GM18861 (cell line): ENCODE results near the gene CABYR.

Experiments
- ATAC-seq: cut with Tn5 transposase; IDR thresholded peaks from one replicate; pipeline ENCODE4 v1.9.1; 2021; ENCODE audit not compliant: unreplicated experiment

CABYR gene, protein sequence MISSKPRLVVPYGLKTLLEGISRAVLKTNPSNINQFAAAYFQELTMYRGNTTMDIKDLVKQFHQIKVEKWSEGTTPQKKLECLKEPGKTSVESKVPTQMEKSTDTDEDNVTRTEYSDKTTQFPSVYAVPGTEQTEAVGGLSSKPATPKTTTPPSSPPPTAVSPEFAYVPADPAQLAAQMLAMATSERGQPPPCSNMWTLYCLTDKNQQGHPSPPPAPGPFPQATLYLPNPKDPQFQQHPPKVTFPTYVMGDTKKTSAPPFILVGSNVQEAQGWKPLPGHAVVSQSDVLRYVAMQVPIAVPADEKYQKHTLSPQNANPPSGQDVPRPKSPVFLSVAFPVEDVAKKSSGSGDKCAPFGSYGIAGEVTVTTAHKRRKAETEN

DNA sequence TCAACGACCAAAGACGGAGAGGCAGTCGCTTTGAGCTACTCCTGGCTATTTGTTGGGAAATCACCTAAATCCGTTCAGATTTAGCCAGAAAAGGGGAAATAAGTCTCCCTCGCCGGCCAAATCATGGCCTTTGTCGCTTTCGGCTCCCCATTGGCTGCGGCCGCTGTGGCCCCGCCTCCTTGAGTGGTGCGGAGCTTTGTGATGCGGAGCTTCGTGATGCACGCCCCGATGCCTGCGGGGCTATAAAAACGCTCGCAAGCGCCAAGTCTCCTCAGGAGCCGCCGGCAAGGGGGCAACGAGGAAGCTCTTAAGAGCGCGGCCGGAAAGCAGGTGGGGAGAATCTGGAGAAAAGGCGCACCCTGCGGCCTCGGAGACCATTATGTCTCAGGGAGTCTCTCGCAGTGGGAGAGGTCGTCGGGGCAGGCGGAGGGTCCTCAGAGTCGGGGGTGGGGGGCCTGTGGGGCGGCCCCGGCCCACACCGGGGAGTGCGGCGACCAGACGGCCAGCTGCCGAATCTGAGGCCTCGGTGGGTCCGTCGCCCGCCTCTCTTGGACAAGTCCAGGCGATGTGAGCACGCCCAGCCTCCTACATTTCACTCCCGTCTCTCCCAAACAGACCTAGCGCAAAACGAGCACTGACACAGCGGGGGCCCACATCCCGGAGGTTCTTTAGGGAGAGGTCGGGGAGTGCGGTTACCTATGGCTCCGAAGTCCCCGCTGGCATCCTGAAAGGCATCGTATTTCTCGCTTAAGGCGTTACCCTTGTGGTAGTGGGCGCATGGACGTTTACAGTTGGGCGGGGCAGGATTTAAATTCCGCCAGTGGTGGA lies at the start of gene CABYR:
Gene CABYR (plus strand): TSS at position 274 of the 828 bp plus-strand sequence. CDS start 4,053 bp downstream, outside the sequence.
- ATAC-seq: peak; percentile 90

DNA sequence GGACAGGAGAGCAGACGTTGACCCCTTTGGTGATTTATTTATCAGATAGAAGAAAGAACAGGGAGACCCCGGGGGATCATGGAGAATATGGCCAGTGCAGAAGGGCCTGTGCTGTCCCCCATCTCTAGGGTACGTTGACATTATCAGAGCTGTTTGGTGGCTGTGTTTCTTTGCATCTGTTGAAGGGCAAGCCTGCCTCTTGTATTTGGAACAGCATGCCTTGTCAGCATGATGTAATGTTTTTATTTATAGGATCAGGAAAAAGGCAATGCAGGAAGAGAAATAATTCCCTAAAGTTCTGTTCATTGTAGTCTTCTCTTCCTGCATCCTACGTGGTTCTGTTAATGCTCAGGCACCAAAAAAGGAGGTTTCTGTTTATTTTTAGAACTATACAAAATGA lies 49.8 kb upstream of the CABYR start:
- no peak for ATAC-seq

DNA sequence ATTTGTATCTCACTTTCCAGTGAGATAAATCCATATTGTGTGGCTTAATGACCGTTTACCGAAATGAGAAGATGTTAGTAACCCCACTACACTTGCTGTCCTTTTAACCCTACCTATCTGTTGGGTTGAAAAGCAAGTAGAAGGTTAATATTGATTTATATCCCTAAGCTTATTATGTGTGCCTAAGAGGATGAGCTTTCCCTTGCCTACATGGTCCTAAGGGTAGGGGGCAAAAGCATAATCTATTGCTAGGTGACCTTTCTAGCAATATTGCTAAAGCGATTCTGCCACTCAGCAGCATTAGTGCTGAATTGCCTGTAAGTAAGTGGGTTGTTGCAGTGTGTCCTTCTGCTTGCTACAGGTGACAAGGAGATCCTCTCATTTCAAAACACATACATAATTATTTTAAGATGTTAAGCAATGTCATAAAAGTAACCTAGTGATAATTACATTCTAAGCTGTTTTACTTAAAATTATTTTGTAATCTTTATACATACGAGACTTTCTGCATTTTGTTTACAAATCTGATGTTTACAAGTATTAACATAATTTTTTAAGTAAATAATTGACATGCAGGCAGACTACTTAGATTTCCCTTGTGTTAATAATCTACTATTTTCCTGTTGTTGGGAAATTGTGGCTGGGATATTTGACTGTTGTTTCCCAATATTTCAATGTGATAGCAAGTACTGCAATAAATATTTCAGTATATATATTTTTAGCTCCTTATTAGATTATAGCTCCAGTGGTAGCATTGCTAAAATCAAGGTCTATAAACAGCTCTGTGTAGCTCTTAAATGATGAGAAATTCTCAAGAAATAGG lies 49.1 kb upstream of the CABYR start:
- no peak for ATAC-seq

DNA sequence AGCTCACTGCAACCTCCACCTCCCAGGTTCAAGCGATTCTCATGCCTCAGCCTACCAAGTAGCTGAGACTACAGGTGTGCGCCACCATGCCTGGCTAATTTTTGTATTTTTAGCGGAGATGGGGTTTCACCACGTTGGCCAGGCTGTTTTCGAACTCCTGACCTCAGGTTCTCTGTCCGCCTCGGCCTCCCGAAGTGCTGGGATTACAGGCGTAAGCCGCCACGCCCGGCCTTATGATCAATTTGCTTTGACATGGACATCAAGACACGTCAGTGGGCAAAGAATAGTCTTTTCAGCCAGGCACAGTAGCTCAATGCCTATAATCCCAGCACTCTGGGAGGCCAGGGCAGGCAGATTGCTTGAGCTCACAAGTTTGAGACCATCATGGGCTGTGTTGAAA lies 48.0 kb upstream of the CABYR start:
- ATAC-seq: no peak

DNA sequence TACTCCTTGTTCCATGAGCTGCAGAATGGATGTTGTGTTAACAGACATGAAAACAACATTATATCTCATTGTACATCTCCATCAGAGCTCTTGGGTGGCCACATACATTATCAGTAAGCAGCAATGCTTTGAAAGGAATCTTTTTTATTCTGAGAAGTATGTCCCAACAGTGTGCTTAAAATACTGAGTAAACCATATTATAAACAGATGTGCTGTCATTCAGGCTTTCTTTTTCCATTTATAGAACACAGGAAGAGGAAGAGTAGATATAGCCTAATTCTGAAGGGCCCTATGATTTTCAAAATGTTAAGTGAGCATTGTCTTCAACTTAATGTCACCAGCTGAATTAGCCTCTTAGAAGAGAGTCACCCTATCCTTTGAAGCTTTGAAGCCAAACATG lies 44.3 kb upstream of the CABYR start:
- no peak for ATAC-seq

DNA sequence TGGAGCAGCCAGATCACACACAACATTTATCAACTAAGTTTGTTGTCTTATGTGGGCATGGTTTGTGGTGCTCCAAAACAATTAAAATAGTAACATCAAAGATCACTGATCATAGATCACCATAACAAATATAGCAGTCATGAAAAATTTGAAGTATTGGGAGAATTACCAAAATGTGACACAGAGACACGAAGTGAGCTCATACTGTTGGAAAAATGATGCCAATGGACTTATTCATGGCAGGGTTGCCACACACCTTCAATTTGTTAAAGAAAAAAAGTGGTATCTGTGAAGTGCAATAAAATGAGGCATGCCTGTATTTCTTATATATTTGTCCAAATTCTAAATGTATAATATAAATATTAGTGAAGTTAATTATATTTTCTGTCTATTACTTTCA lies 42.9 kb upstream of the CABYR start:
- no peak for ATAC-seq

DNA sequence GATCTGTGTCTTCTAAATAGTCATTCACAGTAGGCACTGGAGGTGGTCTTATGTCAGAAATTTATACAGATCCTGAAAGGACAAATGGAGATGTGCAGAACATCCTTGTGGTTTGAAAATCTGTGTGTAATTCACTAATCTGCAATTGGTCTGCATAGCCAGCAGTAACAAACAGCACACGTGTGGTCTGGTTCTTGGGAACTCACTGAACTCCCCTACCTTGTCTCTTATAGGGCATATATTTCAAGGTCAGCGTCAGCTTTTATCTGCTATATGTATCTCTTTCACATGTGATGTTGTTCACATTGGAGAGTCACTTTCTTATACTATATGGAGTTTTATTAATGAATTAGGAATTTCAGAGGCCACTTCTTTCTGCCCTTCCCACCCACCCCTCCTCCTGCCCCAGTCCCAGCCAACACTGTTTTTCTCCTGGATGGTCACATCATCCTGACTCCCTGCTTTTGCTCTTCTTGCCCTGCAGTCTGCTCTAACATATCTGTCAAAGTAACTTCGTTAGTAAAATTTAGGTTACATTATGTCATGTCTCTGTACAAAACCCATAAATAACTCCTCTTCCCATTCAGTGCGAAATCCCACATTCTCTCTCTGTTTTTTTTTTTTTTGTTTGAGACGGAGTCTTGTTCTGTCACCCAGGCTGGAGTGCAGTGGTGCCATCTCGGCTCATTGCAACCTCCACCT lies 35.4 kb upstream of the CABYR start:
- no peak for ATAC-seq

DNA sequence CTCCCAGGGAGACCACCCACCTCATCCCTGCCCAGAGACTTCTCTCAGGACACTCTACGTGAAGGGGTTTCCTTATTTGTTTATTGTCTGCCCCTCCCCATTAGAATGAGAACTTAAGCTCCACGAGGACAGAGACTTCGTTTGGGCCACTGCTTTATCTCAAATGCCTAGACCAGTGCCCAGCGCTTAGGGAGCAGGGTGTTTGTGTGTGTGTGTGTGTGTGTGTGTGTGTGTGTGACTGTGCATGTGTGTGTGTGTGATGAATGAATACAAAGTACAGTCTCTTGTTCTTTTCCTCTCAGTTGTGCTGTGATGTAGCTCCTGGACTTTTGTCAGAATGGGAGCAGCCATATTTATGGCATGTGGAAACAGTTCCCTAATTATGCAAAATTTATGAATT lies 34.4 kb upstream of the CABYR start:
- ATAC-seq: no peak

DNA sequence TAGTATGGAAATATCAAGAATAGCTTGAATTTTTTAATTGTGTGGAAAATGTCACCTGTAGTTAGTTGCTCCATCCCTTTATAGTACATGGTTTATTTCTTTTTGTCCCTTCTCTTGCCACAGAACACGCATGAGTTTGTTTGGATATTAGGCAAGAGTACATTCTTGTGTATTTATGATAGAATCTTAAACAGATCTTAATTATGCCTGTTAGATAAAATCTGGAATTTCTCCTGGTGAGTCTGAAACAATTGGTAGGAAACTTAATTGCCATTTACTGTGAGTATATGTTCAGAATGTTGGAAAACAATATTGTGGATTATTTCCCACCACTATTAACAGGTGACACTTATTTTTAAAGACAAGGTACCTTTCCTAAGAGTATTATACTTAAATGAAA lies 30.2 kb upstream of the CABYR start:
- no peak for ATAC-seq

DNA sequence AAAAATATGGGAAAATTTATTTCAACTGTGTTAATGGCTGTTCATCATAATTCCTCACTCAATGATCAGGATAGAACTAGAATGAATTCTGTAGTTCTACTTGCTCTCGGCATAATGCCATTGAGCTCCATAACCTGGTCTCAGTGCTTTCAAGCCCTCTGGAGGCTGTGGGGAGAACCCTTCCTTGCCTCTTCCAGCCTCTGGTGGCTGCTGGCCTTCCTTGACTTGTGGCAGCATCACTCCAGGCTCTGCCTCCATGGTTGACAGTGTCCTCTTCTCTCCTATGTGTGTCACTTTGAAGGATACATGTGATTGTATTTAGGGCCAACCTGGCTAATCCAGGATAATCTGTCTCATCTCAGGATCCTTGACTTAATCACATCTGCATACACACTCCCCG lies 26.9 kb upstream of the CABYR start:
- no peak for ATAC-seq

DNA sequence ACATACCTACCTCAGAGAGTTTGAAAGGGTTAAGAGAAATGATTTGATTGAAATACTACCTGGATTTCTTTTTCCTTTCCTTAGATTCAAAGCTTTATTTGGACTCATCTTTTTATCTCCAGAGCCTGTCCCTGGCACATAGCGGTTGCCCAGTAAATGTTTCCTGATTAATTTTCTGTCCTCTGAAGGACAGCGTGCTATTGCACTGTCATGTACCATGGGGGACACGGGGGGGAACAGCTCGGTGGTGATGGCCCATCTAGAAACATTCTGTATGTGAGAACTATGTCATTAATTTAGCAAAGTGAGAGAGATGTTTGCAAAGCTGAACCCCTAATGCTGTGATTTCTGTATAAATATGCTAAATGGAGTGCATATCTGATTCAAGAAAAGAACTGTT lies 26.4 kb upstream of the CABYR start:
- ATAC-seq: no peak

DNA sequence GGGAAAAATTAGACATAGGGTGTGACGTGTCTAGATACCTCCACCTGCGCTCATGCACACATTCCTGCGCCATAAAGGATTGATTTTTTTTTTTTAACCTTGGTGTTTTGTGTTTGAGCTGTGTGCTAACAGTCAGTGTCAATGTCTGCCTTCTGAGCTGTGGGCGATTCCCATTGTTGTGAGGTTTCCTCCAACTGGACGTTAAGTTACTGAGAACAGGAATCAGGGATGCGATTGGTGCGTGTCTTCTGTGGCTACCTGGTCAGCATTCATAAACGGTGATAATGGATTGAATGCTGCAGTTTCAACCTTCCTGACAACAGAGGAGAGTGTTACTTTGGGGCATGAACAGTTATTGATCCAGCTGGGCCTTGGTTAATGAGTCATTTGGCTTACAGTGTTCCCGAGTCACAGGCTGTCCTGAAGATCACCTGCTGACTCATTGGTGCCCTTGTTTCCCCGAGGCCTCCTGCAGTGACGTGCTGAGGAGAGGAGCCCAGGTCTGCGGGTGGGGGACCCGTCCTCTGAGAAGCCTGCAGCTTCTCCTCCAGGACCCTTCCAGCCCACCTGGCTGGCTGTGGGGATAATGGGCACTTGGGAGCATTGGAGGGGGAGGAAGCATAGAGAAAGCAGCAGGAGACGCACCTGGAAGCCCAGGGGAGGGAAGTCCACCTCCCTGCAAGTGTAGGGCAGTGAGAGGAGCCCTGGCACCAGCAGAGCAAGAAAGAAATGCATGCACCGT lies 25.8 kb upstream of the CABYR start:
- ATAC-seq: no peak

DNA sequence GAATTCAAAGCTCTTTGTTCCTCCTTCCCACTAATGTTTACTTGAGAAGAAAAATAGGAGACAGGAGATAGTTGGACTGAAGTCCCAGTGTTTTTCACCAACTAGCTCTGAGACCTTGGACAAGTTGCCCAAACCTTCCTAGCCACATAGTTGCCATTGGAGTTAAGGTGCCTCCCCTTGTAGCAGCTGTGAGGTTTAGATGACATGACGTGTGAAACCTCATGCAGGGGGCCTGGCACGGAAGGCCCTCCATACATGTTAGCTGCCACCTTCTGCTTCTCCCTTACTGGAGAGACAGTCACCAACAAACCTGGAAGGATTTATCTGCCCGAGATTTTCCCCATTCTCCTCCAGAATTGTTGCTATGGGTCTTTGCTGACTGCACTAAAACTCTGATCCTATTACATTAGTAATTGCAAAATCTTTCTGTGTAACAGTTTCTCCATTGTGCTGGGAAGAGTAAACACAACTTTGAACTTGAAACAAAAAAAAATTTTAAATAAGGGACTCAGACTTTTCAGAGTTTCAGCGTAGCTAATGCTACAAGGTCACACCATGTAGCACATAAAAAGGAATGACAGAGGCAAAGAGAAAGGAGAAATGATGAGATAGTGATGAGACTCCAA lies 23.8 kb upstream of the CABYR start:
- no peak for ATAC-seq

DNA sequence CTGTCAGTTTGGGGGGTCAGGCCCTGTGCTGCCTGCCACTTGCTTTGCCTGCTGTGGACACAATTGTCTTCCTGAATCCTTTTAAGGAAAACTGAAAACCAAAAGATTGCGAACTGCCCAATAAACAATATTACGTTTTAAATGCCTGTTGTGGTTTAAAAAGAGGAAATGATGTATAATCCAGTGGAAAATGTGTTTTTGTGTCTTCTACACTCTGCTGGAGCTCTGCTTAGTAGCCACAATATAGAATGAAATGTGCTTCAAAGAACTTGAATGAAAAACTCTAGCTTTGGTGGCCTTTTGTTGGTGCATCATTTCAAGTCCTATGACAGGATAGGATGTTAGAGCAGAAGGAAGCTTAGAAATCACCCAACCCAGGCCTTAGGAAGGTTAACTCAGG lies 23.2 kb upstream of the CABYR start:
- ATAC-seq: no peak

DNA sequence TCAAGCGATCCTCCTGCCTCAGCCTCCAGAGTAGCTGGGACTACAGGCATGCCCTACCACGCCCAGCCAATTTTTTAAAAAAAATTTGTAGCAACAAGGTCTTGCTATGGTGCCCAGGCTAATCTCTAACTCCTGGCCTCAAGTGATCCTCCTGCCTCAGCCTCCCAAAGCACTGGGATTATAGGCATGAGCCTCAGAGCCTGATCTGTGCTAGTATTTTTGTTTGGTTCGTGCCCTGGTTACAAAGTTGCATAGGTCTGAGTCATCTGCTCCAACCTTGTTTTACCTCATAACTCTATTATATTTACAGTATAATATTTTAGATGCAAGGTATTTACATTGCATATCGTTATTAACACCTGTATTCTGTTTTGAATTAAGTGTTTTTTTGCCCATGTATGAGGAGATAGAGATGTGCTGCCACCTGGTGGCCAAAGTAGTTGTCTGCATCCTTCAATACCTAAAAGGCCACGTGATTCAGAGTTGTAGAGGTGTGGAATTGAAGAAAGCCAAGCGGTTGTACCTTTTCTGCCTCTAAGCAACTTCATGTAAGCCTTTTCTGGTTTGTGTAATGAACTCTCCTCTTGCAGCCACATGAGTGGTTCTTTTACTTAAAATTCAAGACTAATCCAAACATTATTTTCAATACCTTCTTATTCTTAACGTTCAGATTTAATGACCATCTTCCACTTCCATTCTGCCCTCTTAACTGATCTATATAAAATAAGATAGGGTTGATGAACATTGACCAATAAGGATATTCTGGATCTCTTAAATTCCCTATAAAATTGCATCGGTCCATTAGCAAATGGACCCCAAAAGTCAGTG lies 19.9 kb upstream of the CABYR start:
- peak; percentile 79 for ATAC-seq

DNA sequence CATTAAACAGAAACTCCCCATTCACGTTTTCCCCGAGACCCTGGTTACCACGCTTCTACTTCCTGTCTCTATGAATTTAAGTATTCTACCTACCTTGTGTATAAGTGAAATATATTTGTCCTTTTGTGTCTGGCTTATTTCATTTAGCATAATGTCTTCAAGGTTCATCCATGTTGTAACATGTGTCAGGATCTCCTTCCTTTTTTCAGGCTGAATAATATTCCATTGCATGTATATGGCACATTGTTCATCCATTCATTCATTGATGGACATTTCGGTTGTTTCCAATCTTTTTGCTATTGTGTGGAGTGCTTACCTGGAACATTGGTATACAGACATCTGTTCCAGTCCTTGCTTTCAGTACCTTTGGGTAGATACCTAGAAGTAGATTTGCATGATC lies 18.2 kb upstream of the CABYR start:
- ATAC-seq: no peak

DNA sequence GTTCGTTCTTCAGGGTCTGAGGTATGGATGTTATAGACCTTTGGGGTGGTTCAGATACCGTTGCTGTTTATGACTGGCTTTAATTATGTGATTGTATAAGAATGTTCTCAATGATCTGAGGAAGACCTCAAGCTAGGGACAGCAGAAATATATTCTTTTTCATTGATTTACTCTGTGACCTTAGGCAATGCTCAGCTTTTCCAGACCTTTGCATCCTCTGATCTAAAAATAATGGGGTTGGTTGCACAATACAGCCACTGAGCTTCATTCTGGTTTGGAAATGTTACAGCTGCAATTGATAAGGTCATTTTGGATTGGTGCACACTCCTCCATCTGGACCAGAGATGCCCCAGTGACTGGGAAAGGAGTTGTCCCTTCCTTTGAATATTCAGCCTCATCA lies 17.2 kb upstream of the CABYR start:
- no peak for ATAC-seq

DNA sequence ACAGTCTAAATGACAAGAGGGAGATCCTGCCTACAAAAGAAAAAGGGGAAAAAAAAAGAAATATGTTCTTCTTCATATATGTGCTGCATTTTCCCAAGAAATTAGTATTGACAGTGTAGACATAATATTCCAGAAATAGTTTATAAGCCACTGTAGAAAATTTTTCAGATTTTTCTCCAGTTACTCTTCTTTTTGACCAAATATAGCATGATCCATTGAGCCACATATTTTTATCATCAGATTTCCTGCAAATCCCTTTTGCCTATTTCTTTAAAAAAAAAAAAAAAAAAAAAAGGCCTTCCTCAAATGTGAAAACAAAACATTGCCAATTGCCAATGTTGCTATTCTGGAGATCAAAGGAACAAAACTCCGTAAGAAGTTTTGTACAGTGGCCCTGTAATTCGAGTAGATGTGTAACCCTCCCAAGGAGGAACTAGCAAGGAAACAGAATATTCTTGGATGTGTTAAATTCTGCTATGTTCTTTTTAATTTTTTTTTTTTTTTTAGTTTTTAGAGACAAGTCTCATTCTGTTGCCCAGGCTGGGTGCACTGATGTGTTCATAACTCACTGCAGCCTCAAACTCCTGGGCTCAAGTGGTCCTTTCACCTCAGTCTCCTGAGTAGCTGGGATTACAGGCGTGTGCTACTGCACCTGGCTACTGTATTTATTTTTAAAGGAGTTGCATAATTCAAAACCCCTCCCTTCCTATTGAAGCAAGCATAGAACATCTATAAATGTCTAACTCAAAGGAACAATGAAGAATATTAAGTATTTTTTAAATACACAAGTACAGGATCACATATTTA lies 12.5 kb upstream of the CABYR start:
- no peak for ATAC-seq
